PC-3 (cell line): ENCODE data around the gene MYEOV. TPM values are rescaled to one million over a fixed set of nuclear protein-coding genes. Genes with fewer than 3 reads are reported as not detected.

Source experiments
- ATAC-seq: fragments of 200-7000 bp; cut with Tn5 transposase; 2 replicates; pipeline ENCODE4 v1.9.1; 2020; ENCODE audit warnings: mild to moderate bottlenecking, moderate library complexity
- BruUV-seq: library from RNA; stranded (reverse); fragments of 400-500 nt; replicated peaks from 2 replicates; lab custom pipeline; 2021; lab: Mats Ljungman, UMichigan
- CTCF ChIA-PET: fragments of 300-600 bp; sonication (Branson Sonifier 250); formaldehyde crosslinking; loops from one replicate; lab custom pipeline; 2022; ENCODE audit warnings: antibody characterized with exemption; lab: Charles Lee
- POLR2A ChIA-PET: fragments of 300-600 bp; sonication (Branson Sonifier 250); formaldehyde crosslinking; loops from one replicate; lab custom pipeline; 2022; ENCODE audit warnings: antibody characterized with exemption; ENCODE audit not compliant: unreplicated experiment; lab: Charles Lee
- DNase-seq: peaks from one replicate; pipeline ENCODE4 v3.0.0-alpha.2; 2015
- H2AFZ ChIP-seq: fragments of 300-600 bp; sonication (generic); 2 replicates; pipeline ENCODE4 v1.6.0; 2016; ENCODE audit warnings: antibody characterized with exemption, low read length
- H3F3A ChIP-seq: fragments of 300-600 bp; sonication (generic); one replicate; pipeline ENCODE4 v1.6.0; 2017; ENCODE audit warnings: antibody characterized with exemption, low read length, control low read depth, mild to moderate bottlenecking; ENCODE audit not compliant: unreplicated experiment
- H3K27ac ChIP-seq: fragments of 300-600 bp; sonication (generic); 2 replicates; pipeline ENCODE4 v1.5.1; 2016; ENCODE audit warnings: mild to moderate bottlenecking, low read length
- H3K27me3 ChIP-seq: fragments of 300-600 bp; sonication (generic); 2 replicates; pipeline ENCODE4 v1.6.1; 2016; ENCODE audit warnings: low read length, mixed read lengths
- H3K36me3 ChIP-seq: fragments of 300-600 bp; sonication (generic); 2 replicates; pipeline ENCODE4 v1.6.1; 2016; ENCODE audit warnings: low read depth, mixed run types, low read length, mixed read lengths
- H3K4me1 ChIP-seq: fragments of 300-600 bp; sonication (generic); 2 replicates; pipeline ENCODE4 v1.5.1; 2016; ENCODE audit warnings: low read length; ENCODE audit not compliant: insufficient read depth
- H3K4me2 ChIP-seq: fragments of 300-600 bp; sonication (generic); 2 replicates; pipeline ENCODE4 v1.6.0; 2016; ENCODE audit warnings: low read length
- H3K4me3 ChIP-seq: fragments of 300-600 bp; sonication (generic); 2 replicates; pipeline ENCODE4 v1.5.1; 2016; ENCODE audit warnings: mild to moderate bottlenecking, low read length, mixed read lengths
- H3K79me2 ChIP-seq: fragments of 300-600 bp; sonication (generic); 2 replicates; pipeline ENCODE4 v1.6.1; 2017; ENCODE audit warnings: low read length, mixed read lengths
- H3K9ac ChIP-seq: fragments of 300-600 bp; sonication (generic); 2 replicates; pipeline ENCODE4 v1.6.0; 2016; ENCODE audit warnings: mild to moderate bottlenecking, low read length
- H3K9me2 ChIP-seq: fragments of 300-600 bp; sonication (generic); replicated peaks from 2 replicates; pipeline ENCODE4 v1.6.1; 2016; ENCODE audit warnings: mixed run types, low read length, mixed read lengths
- H3K9me3 ChIP-seq: fragments of 300-600 bp; sonication (generic); 2 replicates; pipeline ENCODE4 v1.6.1; 2016; ENCODE audit warnings: low read length, mixed read lengths
- H4K20me1 ChIP-seq: fragments of 300-600 bp; sonication (generic); 2 replicates; pipeline ENCODE4 v1.6.1; 2016; ENCODE audit warnings: low read length, mixed read lengths
- CTCF ChIP-seq: fragments of 300-600 bp; sonication (generic); conservative IDR thresholded peaks from 2 replicates; pipeline ENCODE4 v1.5.1; 2017; ENCODE audit warnings: antibody characterized with exemption, low read depth, mild to moderate bottlenecking, low read length
- EZH2 ChIP-seq: fragments of 300-600 bp; sonication (generic); IDR thresholded peaks from one replicate; pipeline ENCODE4 v1.6.1; 2017; ENCODE audit warnings: antibody characterized with exemption, mild to moderate bottlenecking, low read length; ENCODE audit not compliant: unreplicated experiment
- EZH2phosphoT487 ChIP-seq: fragments of 300-600 bp; sonication (generic); IDR thresholded peaks from 2 replicates; pipeline ENCODE4 v1.6.1; 2018; ENCODE audit warnings: mild to moderate bottlenecking, antibody characterized with exemption, low read length, borderline replicate concordance
- intact Hi-C: fragments of 100-400 bp; cut with micrococcal nuclease; formaldehyde crosslinking; loops from 2 replicates; pipeline ENCODE4 v1.9.0; 2023
- total RNA-seq: library from RNA; depleted of rRNA; stranded (reverse); fragments of >200 nt; gene quantifications from 2 replicates; pipeline ENCODE4 v1.2.3, GENCODE V29; 2014

MYEOV gene
- total RNA-seq, 1 experiment from 2014 or later: 59.0 TPM

GRCh38 chr11:69280451-69280850, 13.5 kb upstream of the MYEOV start:
- H3K27ac ChIP-seq: peak overlapping the region; percentile 93
- TF ChIP-seq CTCF (no peak), EZH2phosphoT487 (no peak), EZH2 (no peak)
- ChIA-PET CTCF (no interaction called here), POLR2A (interaction anchor here (0.6 to 0.7 kb wide), 2 partner anchors 17 to 365 kb away, joined by 3 to 4 read pairs; no protein-coding TSS in a partner anchor)
- H3K9me2 ChIP-seq: no peaks in the 10 kb centered on the region; the same call in 1 of the 2 replicates
- H3F3A ChIP-seq: peaks cover 3% of the 10 kb centered on the region
- no peaks in the 10 kb centered on the region for H3K27me3 ChIP-seq
- DNase-seq: peak; percentile 85
- BruUV-seq: no TSS peak
- no peak overlapping the region for H2AFZ ChIP-seq
- H3K4me2 ChIP-seq: peak overlapping the region; percentile 59
- intact Hi-C loops: no loop called here
- peak; percentile 54 for ATAC-seq
- H3K79me2 ChIP-seq: no peaks in the 10 kb centered on the region
- no peaks in the 10 kb centered on the region for H4K20me1 ChIP-seq
- no peaks in the 10 kb centered on the region for H3K9me3 ChIP-seq
- H3K4me3 ChIP-seq: no peak overlapping the region; the same call in 1 of the 2 replicates
- peaks cover 52% of the 10 kb centered on the region for H3K4me1 ChIP-seq
- no peaks in the 10 kb centered on the region for H3K36me3 ChIP-seq
- H3K9ac ChIP-seq: peak overlapping the region; percentile 75

- Histone ChIP-seq H3K27me3 (no peaks in the 10 kb centered on the region), H3K4me2 (peak overlapping the region; percentile 59), H3K9me3 (no peaks in the 10 kb centered on the region), H4K20me1 (no peaks in the 10 kb centered on the region), H3K9me2 (no peaks in the 10 kb centered on the region; the same call in 1 of the 2 replicates), H3K27ac (peak overlapping the region; percentile 93), H3K4me1 (peaks cover 46% of the 10 kb centered on the region), H3K4me3 (no peak overlapping the region; the same call in 1 of the 2 replicates), H2AFZ (no peak overlapping the region), H3K36me3 (no peaks in the 10 kb centered on the region), H3K9ac (peak overlapping the region; percentile 75), H3K79me2 (no peaks in the 10 kb centered on the region), H3F3A (peaks cover 3% of the 10 kb centered on the region)
- CTCF ChIA-PET: no interaction called here
- POLR2A ChIA-PET: interaction anchor here (0.6 to 0.7 kb wide), 2 partner anchors 16 to 364 kb away, joined by 3 to 4 read pairs; no protein-coding TSS in a partner anchor
- DNase-seq (peak; percentile 97), ATAC-seq (peak; percentile 91)
- TF ChIP-seq EZH2phosphoT487: no peak
- TF ChIP-seq CTCF: no peak
- TF ChIP-seq EZH2: no peak
- intact Hi-C loops: loop anchor here (1.0 kb wide), 1 partner anchor 16 kb away; no protein-coding TSS in a partner anchor
- BruUV-seq: no TSS peak
Observed at GRCh38 chr11:69280994-69281393, 13.0 kb upstream of the MYEOV start.

- Histone ChIP-seq H3K27me3 (no peaks in the 10 kb centered on the region), H3K27ac (no peak overlapping the region), H3K9me3 (no peaks in the 10 kb centered on the region), H3K9ac (no peak overlapping the region), H3K36me3 (no peaks in the 10 kb centered on the region), H3K4me2 (no peak overlapping the region), H3K79me2 (no peaks in the 10 kb centered on the region), H3F3A (peaks cover 3% of the 10 kb centered on the region), H2AFZ (no peak overlapping the region), H3K9me2 (no peaks in the 10 kb centered on the region; the same call in 1 of the 2 replicates), H4K20me1 (no peaks in the 10 kb centered on the region), H3K4me1 (peaks cover 28% of the 10 kb centered on the region), H3K4me3 (no peak overlapping the region)
- TF ChIP-seq EZH2: no peak
- TF ChIP-seq CTCF: no peak
- TF ChIP-seq EZH2phosphoT487: no peak
- DNase-seq: no peak
- POLR2A ChIA-PET: no interaction called here
- CTCF ChIA-PET: no interaction called here
- no TSS peak for BruUV-seq
- no peak for ATAC-seq
- intact Hi-C loops: no loop called here
Observed at GRCh38 chr11:69283446-69283845, 10.5 kb upstream of the MYEOV start.
